Liver (tissue), 9 donors: Measurements from ENCODE around the gene STRIP2. TPM values are rescaled to one million over a fixed set of nuclear protein-coding genes. Genes with fewer than 3 reads are reported as not detected.

Experiments used
- DNase-seq: peaks from one replicate; pipeline ENCODE4 v3.0.0-alpha.2; 2017; ENCODE audit warnings: low spot score
- H3K27ac ChIP-seq, 2 donors: one replicate each; pipeline ENCODE4 v1.7.0; 2013; ENCODE audit warnings: inconsistent platforms in 2 of 2, low read length in 2 of 2, control low read depth in 1 of 2, low read depth in 1 of 2, mild to moderate bottlenecking in 1 of 2
- H3K27me3 ChIP-seq, 4 donors: one replicate each; pipeline versions ENCODE4 v1.6.1 to v1.7.0; 2013; ENCODE audit warnings: low read length in 3 of 4, inconsistent platforms in 1 of 4, mild to moderate bottlenecking in 1 of 4, moderate library complexity in 1 of 4; ENCODE audit not compliant: control insufficient read depth in 4 of 4, insufficient read depth in 4 of 4
- H3K36me3 ChIP-seq, 4 donors: one replicate each; pipeline versions ENCODE4 v1.6.1 to v1.7.0; 2013; ENCODE audit warnings: low read length in 3 of 4, mild to moderate bottlenecking in 3 of 4, low read depth in 1 of 4, moderate library complexity in 1 of 4; ENCODE audit not compliant: control insufficient read depth in 4 of 4, insufficient read depth in 3 of 4
- H3K4me1 ChIP-seq, 4 donors: one replicate each; pipeline versions ENCODE4 v1.6.1 to v1.7.0; 2013; ENCODE audit warnings: low read length in 3 of 4, mild to moderate bottlenecking in 3 of 4, moderate library complexity in 1 of 4; ENCODE audit not compliant: control insufficient read depth in 4 of 4, insufficient read depth in 4 of 4
- H3K4me3 ChIP-seq, 3 donors: one replicate each; pipeline versions ENCODE4 v1.6.1 to v1.7.0; 2013; ENCODE audit warnings: low read length in 3 of 3, control low read depth in 1 of 3, low read depth in 1 of 3, mild to moderate bottlenecking in 1 of 3
- H3K9ac ChIP-seq, 2 donors: one replicate each; pipeline ENCODE4 v1.7.0; 2013; ENCODE audit warnings: low read length in 2 of 2, mild to moderate bottlenecking in 2 of 2, moderate library complexity in 2 of 2, control low read depth in 1 of 2, low read depth in 1 of 2
- H3K9me3 ChIP-seq, 4 donors: one replicate each; pipeline versions ENCODE4 v1.6.1 to v1.7.0; 2013; ENCODE audit warnings: low read length in 3 of 4; ENCODE audit not compliant: control insufficient read depth in 4 of 4
- FOXA1 ChIP-seq: IDR thresholded peaks from 2 replicates; pipeline ENCODE4 v1.6.1; 2016; ENCODE audit warnings: antibody characterized with exemption
- FOXA2 ChIP-seq: IDR thresholded peaks from 2 replicates; pipeline ENCODE4 v1.6.1; 2016; ENCODE audit warnings: antibody characterized with exemption
- HNF4A ChIP-seq, 2 donors: conservative IDR thresholded peaks; 2 replicates each; pipeline ENCODE4 v1.6.1; 2016; ENCODE audit warnings: antibody characterized with exemption in 2 of 2, mild to moderate bottlenecking in 2 of 2
- HNF4G ChIP-seq: IDR thresholded peaks from 2 replicates; pipeline ENCODE4 v1.6.1; 2016; ENCODE audit warnings: antibody characterized with exemption
- NR2F2 ChIP-seq: IDR thresholded peaks from 2 replicates; pipeline ENCODE4 v1.6.1; 2016; ENCODE audit warnings: antibody characterized with exemption
- RAD21 ChIP-seq, 2 donors: IDR thresholded peaks; 2 replicates each; pipeline ENCODE4 v1.6.1; 2016; ENCODE audit warnings: antibody characterized with exemption in 2 of 2, mild to moderate bottlenecking in 2 of 2
- RXRA ChIP-seq, 2 donors: IDR thresholded peaks; 2 replicates each; pipeline ENCODE4 v1.6.1; 2017 to 2018; ENCODE audit warnings: antibody characterized with exemption in 2 of 2, mild to moderate bottlenecking in 1 of 2
- SP1 ChIP-seq: IDR thresholded peaks from 2 replicates; pipeline ENCODE4 v1.6.1; 2018; ENCODE audit warnings: antibody characterized with exemption, mild to moderate bottlenecking
- TAF1 ChIP-seq: conservative IDR thresholded peaks from 2 replicates; pipeline ENCODE4 v1.6.1; 2016; ENCODE audit warnings: antibody characterized with exemption, mild to moderate bottlenecking
- YY1 ChIP-seq: IDR thresholded peaks from 2 replicates; pipeline ENCODE4 v1.6.1; 2016; ENCODE audit warnings: antibody characterized with exemption, mild to moderate bottlenecking
- WGBS: extraction: QIAGEN DNeasy Blood & Tissue Kit; methylation state at CpG from one replicate; pipeline ENCODE4 v1.1.7; 2013; 5-methylcytosine and 5-hydroxymethylcytosine counted together
- polyA plus RNA-seq, 2 donors: library from polyadenylated mRNA; stranded (reverse) in 1 of 2; unstranded in 1 of 2; fragments of 200-250 nt in 1 of 2; fragments of >200 nt in 1 of 2; fragmentation: Nextera tagmentation in 1 of 2; extraction: Ambion mirVana in 1 of 2; gene quantifications; one replicate each; pipeline versions ENCODE4 v1.2.1 to v1.2.3, GENCODE V29; 2013 to 2015
- total RNA-seq, 2 donors: library from RNA; depleted of rRNA; stranded (reverse); fragments of >200 nt; gene quantifications; one replicate each; pipeline ENCODE4 v1.2.3, GENCODE V29; 2014
- TF ChIP-seq, protein P1 (sequence below): IDR thresholded peaks from 2 replicates; pipeline ENCODE4 v1.6.1; 2016; ENCODE audit warnings: antibody characterized with exemption
- TF ChIP-seq, protein P2 (sequence below): IDR thresholded peaks from 2 replicates; pipeline ENCODE4 v1.6.1; 2016; ENCODE audit warnings: antibody characterized with exemption
- TF ChIP-seq, protein P3 (sequence below): fragments of 150-350 bp; IDR thresholded peaks from 2 replicates; pipeline ENCODE4 v1.5.1; 2017; ENCODE audit warnings: improper control_type of control experiment, low read depth, low read length; ENCODE audit not compliant: missing input control
- donor health status: healthy.
- donor health status: healthy.
- donor health status: healthy.
- donor health status: healthy.
- donor health status: healthy.

Gene STRIP2
- total and polyA plus RNA-seq, 4 donors, result 0.18 to 4.8 (median 0.35) TPM

DNA sequence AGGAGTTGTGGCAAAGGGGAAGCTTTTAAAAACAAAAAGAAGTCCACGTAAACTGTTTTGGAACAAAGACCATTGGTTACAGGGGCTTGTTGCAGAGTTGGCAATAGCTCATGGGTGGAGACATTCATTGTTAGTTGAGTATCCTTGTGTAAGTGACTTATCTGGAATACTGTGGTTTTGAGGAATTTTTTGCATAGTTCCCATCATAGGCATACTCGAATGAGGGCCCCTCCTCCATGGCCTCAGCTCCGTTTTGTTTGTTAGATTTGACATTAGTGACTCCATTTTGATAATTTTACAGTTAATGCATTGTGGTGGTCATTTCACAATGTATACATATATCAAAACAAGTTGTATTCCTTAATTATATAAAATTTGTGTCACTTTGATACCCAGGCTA lies 55.3 kb downstream of the STRIP2 start:
- Histone ChIP-seq H3K27me3 (no peaks in the 10 kb centered on the region), H3K9ac (no peak overlapping the region), H3K9me3 (no peaks in the 10 kb centered on the region), H3K4me1 (no peaks in the 10 kb centered on the region), H3K27ac (no peak overlapping the region), H3K4me3 (no peak overlapping the region), H3K36me3 (no peaks in the 10 kb centered on the region)
- 84% methylated on average over 3 of the region's 3 CpGs for WGBS
- no peak for DNase-seq
- TF ChIP-seq, protein P1, sequence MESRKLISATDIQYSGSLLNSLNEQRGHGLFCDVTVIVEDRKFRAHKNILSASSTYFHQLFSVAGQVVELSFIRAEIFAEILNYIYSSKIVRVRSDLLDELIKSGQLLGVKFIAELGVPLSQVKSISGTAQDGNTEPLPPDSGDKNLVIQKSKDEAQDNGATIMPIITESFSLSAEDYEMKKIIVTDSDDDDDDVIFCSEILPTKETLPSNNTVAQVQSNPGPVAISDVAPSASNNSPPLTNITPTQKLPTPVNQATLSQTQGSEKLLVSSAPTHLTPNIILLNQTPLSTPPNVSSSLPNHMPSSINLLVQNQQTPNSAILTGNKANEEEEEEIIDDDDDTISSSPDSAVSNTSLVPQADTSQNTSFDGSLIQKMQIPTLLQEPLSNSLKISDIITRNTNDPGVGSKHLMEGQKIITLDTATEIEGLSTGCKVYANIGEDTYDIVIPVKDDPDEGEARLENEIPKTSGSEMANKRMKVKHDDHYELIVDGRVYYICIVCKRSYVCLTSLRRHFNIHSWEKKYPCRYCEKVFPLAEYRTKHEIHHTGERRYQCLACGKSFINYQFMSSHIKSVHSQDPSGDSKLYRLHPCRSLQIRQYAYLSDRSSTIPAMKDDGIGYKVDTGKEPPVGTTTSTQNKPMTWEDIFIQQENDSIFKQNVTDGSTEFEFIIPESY, result no peak
- no peak for TF ChIP-seq HNF4G
- no peak for TF ChIP-seq FOXA2
- no peak for TF ChIP-seq HNF4A (conservative IDR thresholded peaks at IDR 0.05)
- no peak for TF ChIP-seq FOXA1
- TF ChIP-seq NR2F2, result no peak
- TF ChIP-seq SP1, result no peak
- no peak for TF ChIP-seq TAF1
- TF ChIP-seq, protein P2, sequence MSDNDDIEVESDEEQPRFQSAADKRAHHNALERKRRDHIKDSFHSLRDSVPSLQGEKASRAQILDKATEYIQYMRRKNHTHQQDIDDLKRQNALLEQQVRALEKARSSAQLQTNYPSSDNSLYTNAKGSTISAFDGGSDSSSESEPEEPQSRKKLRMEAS, result no peak
- TF ChIP-seq YY1, result no peak

DNA sequence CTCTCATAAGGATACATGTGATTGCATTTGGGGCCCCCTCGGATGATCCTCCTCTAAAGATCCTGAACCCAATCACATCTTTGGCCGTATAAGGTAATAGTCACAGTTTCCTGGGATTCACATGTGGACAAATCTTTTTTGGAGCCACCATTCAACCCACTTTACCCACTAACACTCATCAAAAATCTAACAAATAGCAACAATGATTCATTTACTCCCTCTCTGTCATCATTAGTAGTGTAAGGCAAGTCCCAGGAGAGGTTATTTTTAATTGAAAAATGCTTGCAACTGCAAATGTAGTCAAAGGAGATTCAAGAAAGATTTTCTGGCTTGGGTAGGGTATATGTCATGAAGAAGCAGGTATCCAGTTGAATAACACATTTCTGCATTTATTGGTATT lies 58.2 kb downstream of the STRIP2 start:
- Histone ChIP-seq H3K36me3 (no peaks in the 10 kb centered on the region), H3K27me3 (no peaks in the 10 kb centered on the region), H3K27ac (no peak overlapping the region), H3K9me3 (no peaks in the 10 kb centered on the region), H3K4me3 (no peak overlapping the region), H3K4me1 (no peaks in the 10 kb centered on the region), H3K9ac (no peak overlapping the region)
- TF ChIP-seq NR2F2, result no peak
- TF ChIP-seq, protein P1, result no peak
- TF ChIP-seq, protein P3, sequence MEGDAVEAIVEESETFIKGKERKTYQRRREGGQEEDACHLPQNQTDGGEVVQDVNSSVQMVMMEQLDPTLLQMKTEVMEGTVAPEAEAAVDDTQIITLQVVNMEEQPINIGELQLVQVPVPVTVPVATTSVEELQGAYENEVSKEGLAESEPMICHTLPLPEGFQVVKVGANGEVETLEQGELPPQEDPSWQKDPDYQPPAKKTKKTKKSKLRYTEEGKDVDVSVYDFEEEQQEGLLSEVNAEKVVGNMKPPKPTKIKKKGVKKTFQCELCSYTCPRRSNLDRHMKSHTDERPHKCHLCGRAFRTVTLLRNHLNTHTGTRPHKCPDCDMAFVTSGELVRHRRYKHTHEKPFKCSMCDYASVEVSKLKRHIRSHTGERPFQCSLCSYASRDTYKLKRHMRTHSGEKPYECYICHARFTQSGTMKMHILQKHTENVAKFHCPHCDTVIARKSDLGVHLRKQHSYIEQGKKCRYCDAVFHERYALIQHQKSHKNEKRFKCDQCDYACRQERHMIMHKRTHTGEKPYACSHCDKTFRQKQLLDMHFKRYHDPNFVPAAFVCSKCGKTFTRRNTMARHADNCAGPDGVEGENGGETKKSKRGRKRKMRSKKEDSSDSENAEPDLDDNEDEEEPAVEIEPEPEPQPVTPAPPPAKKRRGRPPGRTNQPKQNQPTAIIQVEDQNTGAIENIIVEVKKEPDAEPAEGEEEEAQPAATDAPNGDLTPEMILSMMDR, result no peak
- no peak for TF ChIP-seq RXRA (IDR thresholded peaks at IDR 0.05)
- no peak for TF ChIP-seq YY1
- no peak for TF ChIP-seq RAD21 (IDR thresholded peaks at IDR 0.05)
- TF ChIP-seq, protein P2, result no peak
- no peak for TF ChIP-seq FOXA1
- 89% methylated on average over 2 of the region's 2 CpGs for WGBS
- no peak for DNase-seq
